NCI-H187 treated with DMSO at 0.1 percent for 48 hours (cell line): ENCODE data around the gene SEMA3E.
"Not testable (repeated sequence)": the region's sequence is repeated elsewhere in the genome, so short reads cannot be mapped to it uniquely, and the experiment has no call there.

ENCODE experiments used
- DNase-seq: peaks from one replicate; lab custom pipeline; 2025; lab: John Stamatoyannopoulos, UW

Gene SEMA3E

DNA sequence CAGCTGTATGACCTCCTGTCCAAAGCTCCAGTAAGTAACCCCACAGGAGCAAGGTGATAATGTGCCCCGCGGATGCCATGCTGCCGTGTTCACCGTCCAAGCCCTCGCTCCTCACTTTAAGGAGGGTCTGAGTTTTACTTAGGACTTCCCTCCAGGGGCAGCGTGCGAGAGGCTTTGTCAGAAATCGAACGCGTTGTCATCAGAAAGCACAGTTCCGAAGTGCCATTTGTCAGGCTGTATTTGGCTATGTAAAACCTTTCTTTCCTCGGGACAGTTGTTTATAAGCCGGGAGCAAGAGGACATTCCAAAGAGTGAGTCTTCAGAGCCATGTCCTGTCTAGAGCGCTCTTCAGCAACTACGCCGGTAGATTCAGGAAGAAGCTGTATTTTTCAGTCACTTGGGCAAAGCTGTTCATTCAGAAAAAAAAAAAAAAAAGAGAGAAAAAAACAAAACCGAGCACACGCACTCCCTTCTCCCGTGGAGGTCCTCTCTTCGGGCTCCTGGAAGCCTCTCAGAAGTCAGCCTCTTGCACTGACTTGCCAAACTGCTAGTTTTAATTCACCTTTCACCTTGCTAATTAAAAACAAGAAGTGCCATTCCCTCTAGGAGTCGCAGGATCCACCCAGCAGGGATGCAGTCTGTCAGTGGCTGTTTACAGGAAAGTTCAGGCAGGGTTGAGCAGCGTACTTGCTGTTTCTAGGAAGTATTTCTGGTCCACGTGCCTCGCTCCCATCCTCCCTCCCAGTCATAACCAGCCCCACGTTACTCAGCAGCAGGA, at the start of gene SEMA3E:
Gene SEMA3E (minus strand): TSS at position 676 of the 778 bp plus-strand sequence.
- no peak for DNase-seq

DNA sequence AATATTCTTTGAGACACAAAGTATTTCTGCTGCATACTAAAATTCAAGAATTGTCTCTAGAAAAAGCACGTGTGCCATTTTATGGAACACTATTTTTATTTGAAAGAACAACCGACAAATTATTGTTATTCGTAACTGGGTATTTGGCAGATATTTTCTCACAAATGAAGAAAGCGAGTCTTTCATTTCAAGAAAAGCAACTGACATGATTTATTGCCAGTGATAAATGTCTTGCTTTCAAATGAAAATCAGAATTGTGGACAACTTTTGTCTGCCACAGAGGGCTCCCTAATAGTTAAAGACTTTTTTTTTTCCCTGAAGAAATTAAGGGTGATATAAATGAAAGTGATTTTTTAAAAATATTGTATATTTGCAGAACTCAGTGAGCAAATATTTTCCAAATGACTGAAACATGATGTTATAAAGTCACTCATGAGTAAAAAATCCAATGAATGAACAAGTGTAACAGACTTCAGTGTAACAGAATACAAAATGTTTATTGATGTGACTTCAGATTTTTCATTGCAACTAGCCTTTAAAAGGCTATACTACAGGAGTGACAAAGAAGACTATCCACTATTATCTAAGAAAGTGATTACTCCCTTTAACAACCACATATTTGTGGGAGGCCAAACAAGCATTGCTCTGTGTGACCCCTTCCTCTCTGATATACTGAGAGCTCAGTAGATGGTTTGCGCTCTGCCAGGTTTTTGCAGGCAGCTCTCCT, 49.0 kb upstream of the SEMA3E start:
- no peak for DNase-seq

GRCh38 chr7:83696101-83696500, 47.2 kb upstream of the SEMA3E start:
- DNase-seq = no peak

- DNase-seq = no peak
Measured at GRCh38 chr7:83695128-83695960, 46.4 kb upstream of the SEMA3E start.

GRCh38 chr7:83693256-83693655, 44.3 kb upstream of the SEMA3E start:
- no peak for DNase-seq

- DNase-seq = no peak
Measured at GRCh38 chr7:83691095-83691494, 42.2 kb upstream of the SEMA3E start.

DNA sequence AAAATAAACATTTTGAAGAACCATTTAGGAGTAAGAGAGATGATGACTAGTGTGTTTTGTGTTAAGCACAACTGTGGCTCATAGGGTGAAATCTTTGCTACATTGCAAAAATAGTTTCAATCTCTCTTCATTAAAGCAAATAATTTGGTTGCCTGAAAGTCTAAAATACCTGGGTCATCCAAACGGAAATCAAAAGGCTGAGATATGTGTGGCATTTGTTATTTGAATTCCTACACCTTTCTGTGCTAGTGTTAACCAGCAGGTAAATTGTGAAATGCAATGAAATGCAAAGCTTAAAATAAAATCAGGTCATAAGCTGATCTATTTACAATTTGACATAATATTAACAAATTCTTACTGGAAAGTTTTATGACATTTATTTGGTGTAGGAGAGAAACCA, 40.9 kb upstream of the SEMA3E start:
- DNase-seq = no peak

- DNase-seq = no peak
Measured at GRCh38 chr7:83686416-83686815, 37.5 kb upstream of the SEMA3E start.

DNA sequence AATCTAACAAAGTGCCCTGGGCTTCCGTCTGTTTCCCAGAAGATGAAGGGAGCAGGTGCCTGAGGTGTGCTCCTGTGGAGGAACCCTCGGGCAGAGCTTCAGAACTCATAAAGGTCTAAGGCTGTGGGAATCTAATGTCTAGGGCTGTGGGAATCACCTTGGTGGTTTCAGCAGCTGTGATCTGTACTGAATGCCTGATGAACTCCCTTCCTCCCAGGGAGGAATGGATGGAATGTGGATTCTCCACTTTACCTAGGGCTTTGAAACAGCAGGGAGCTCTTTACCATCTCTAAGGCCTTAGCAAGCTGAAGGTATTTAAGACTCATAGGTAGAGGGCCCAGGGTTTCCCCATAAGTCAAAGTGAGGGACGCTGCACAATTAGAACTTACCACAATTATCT, 36.0 kb upstream of the SEMA3E start:
- no peak for DNase-seq

- DNase-seq = no peak
Measured at GRCh38 chr7:83681200-83681778, 32.4 kb upstream of the SEMA3E start.

DNA sequence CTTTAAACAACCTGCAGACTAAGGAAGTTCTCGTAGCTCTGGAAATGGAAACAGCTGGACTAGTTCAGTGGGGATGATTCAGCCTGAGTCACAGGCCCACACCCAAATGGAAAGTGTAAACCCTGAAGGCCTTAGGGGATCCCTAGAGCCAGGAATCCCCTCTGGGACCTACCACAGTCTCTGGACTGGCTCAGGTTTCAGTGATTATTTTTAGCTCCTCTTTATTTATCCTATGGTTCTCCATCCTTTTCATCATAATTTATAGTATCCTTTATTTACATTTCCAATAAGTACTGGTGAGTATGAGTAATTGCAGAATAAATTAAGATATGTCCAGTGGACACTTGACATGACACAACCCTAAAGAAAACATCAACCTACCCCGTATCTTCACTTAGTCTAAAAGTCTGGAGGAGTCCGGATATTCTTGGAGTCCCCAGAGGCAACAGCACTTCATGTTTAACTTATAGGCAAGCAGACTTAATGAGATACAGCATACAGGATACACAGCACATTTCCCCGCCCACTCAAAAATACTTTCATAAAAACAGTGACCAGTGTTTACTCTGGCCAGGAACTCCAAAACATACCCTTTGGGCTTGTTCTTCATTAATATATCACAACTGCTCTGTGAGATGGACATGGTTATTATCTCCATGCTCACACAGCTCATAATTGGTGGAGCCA, 28.4 kb upstream of the SEMA3E start:
- no peak for DNase-seq

DNA sequence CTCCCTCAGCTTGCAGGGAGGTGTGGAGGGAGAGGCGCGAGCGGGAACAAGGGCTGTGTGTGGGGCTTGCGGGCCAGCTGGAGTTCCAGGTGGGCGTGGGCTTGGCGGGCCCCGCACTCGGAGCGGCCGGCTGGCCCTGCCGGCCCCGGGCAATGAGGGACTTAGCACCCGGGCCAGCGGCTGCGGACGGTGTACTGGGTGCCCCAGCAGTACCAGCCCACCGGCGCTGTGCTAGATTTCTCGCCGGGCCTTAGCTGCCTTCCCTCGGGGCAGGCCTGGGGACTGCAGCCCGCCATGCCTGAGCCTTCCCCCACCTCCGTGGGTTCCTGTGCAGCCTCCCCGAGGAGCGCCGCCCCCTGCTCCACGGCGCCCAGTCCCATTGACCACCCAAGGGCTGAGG, 24.4 kb upstream of the SEMA3E start:
- DNase-seq = not testable (repeated sequence)

DNA sequence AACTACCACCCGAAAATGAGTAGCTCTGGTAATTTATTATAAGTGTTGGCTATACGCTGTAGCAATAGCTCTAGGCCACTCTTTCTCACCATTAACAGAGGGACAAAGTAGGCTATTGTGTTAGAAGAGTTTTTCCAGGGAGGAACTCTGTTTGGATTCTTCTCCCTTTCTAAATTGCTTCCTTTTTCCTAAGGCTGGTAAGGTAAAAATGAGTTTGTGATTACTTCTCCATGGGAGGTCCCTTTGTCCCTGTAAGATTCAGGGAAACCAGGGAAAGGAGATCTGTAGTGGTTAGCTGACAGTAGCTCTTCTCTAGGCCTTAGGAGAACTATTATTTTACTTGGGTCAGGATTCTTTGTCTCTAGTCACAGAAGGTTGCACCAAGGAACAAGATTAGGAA, 23.2 kb upstream of the SEMA3E start:
- no peak for DNase-seq

GRCh38 chr7:83663131-83663530, 14.2 kb upstream of the SEMA3E start:
- no peak for DNase-seq

DNA sequence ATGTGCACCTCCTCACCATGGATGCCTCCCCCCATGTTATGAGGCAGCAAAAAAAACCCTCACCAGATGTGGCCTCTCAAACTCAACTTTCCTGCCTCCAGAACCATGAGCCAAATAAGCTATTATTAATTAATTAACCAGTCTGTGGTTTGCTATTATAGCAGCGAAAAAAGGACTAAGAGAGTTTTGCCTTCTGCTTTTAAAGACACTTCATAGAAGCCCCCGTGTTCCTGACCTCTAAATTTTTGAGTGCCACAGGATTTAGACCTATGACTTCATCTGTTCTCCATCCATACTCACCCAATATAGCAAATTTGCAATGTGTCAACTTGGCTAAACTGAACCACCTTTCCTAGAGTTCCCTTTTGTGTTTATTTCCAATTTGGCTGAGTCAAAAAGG, 9.2 kb upstream of the SEMA3E start:
- DNase-seq = no peak

DNA sequence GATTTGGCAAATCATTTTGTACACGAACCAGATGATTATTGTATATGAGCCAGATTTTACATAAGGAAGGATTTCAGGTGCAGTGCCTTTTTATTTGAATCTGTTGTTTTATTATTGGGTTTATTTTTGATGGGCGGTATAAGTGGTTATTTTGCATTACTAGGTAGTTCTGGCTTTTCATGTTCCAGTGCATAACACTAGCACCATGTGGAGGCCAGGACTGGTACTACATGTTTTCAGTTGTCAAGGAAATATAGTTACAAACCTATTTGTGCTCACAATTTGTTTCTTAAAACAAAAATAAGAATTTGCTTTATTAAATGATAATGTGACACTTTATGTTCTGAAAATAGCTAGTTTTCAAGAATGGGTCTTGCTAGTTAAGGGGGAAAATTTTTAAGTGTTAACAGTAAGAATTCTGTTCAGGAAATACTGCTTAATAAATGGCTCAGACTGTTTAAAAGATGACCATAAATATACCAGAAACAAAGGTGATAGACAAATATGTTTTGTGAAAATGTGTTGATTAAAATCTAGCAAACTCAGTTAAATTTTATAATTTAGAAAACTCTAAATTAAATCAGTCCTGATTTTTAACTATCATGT, 7.1 kb upstream of the SEMA3E start:
- peak; percentile 4 for DNase-seq

- no peak for DNase-seq
Measured at GRCh38 chr7:83652481-83652880, 3.5 kb upstream of the SEMA3E start.

- DNase-seq = no peak
Measured at GRCh38 chr7:83649701-83650100, 762 bp upstream of the SEMA3E start.

- no peak for DNase-seq
Measured at GRCh38 chr7:83646027-83646426, 2.9 kb downstream of the SEMA3E start.

GRCh38 chr7:83643739-83644138, 5.2 kb downstream of the SEMA3E start:
- no peak for DNase-seq

GRCh38 chr7:83643012-83643411, 5.9 kb downstream of the SEMA3E start:
- no peak for DNase-seq
